ENCODE results near the gene NPHP4.

NPHP4 gene

GRCh38 chr1:5845376-5845775 lies 146.8 kb downstream of the NPHP4 start:
- TF ChIP-seq, protein P1, sequence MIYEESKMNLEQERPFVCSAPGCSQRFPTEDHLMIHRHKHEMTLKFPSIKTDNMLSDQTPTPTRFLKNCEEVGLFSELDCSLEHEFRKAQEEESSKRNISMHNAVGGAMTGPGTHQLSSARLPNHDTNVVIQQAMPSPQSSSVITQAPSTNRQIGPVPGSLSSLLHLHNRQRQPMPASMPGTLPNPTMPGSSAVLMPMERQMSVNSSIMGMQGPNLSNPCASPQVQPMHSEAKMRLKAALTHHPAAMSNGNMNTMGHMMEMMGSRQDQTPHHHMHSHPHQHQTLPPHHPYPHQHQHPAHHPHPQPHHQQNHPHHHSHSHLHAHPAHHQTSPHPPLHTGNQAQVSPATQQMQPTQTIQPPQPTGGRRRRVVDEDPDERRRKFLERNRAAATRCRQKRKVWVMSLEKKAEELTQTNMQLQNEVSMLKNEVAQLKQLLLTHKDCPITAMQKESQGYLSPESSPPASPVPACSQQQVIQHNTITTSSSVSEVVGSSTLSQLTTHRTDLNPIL (CRISPR knock-in tag; IDR thresholded peaks at IDR 0.05; ENCODE audit: low read depth), result no peak
- no peak for TF ChIP-seq GLIS3 (CRISPR knock-in tag; IDR thresholded peaks at IDR 0.05)
- TF ChIP-seq TCF4 (CRISPR knock-in tag; IDR thresholded peaks at IDR 0.05; ENCODE audit: borderline replicate concordance), result no peak
- no peak for TF ChIP-seq CSDC2 (CRISPR knock-in tag; IDR thresholded peaks at IDR 0.05)
- no peak for TF ChIP-seq CSRNP3 (CRISPR knock-in tag; IDR thresholded peaks at IDR 0.05)
- no peak for TF ChIP-seq ZC3H10 (CRISPR knock-in tag; IDR thresholded peaks at IDR 0.05)
- no peak for TF ChIP-seq BACH2 (CRISPR knock-in tag; IDR thresholded peaks at IDR 0.05; ENCODE audit: borderline replicate concordance)
- no peak for TF ChIP-seq ZFP3 (CRISPR knock-in tag; IDR thresholded peaks at IDR 0.05)
- no peak for TF ChIP-seq OSR1 (CRISPR knock-in tag; IDR thresholded peaks at IDR 0.05)
- no peak for TF ChIP-seq ZNF8 (CRISPR knock-in tag; IDR thresholded peaks at IDR 0.05)
- no peak for TF ChIP-seq POU6F1 (CRISPR knock-in tag; IDR thresholded peaks at IDR 0.05; ENCODE audit: borderline replicate concordance, low read depth)
- TF ChIP-seq ISL1 (CRISPR knock-in tag; IDR thresholded peaks at IDR 0.05), result no peak
- TF ChIP-seq PPARA (CRISPR knock-in tag; IDR thresholded peaks at IDR 0.05; ENCODE audit: borderline replicate concordance), result no peak
- TF ChIP-seq TOX (CRISPR knock-in tag; IDR thresholded peaks at IDR 0.05; ENCODE audit: borderline replicate concordance), result no peak
- TF ChIP-seq, protein P2, sequence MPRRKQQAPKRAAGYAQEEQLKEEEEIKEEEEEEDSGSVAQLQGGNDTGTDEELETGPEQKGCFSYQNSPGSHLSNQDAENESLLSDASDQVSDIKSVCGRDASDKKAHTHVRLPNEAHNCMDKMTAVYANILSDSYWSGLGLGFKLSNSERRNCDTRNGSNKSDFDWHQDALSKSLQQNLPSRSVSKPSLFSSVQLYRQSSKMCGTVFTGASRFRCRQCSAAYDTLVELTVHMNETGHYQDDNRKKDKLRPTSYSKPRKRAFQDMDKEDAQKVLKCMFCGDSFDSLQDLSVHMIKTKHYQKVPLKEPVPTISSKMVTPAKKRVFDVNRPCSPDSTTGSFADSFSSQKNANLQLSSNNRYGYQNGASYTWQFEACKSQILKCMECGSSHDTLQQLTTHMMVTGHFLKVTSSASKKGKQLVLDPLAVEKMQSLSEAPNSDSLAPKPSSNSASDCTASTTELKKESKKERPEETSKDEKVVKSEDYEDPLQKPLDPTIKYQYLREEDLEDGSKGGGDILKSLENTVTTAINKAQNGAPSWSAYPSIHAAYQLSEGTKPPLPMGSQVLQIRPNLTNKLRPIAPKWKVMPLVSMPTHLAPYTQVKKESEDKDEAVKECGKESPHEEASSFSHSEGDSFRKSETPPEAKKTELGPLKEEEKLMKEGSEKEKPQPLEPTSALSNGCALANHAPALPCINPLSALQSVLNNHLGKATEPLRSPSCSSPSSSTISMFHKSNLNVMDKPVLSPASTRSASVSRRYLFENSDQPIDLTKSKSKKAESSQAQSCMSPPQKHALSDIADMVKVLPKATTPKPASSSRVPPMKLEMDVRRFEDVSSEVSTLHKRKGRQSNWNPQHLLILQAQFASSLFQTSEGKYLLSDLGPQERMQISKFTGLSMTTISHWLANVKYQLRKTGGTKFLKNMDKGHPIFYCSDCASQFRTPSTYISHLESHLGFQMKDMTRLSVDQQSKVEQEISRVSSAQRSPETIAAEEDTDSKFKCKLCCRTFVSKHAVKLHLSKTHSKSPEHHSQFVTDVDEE (CRISPR knock-in tag; IDR thresholded peaks at IDR 0.05), result no peak
- TF ChIP-seq ZNF70 (CRISPR knock-in tag; IDR thresholded peaks at IDR 0.05), result no peak
- no peak for TF ChIP-seq SNAI2 (CRISPR knock-in tag; IDR thresholded peaks at IDR 0.05)
- TF ChIP-seq ESRRG (CRISPR knock-in tag; IDR thresholded peaks at IDR 0.05), result no peak
- TF ChIP-seq RARB (CRISPR knock-in tag; IDR thresholded peaks at IDR 0.05), result no peak
- TF ChIP-seq ZNF565 (CRISPR knock-in tag; conservative IDR thresholded peaks at IDR 0.05; ENCODE audit: low read depth), result no peak
- no peak for ATAC-seq

DNA sequence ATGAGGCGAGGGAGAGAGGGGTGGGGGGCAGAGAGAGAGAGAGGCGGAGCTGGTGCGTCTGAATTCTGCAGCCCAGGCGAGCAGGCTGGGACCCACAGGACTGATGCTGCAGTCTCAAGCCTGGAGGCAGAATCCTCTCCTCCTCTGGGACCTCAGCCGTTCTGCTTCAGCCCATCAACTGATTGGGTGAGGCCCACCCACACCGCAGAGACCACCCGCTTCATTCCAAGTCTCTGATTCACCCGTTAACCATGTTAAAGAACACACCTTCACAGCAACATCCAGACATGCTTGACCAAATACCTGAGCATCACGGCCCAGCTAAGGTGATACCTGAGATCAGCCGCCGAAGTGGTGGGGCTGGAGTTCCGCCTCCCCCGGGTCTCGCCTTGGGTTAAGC lies 147.8 kb downstream of the NPHP4 start:
- ATAC-seq, result no peak

More for the DNA sequence above, 147.8 kb downstream of the NPHP4 start:
- TF ChIP-seq, protein P1 (CRISPR knock-in tag; IDR thresholded peaks at IDR 0.05; ENCODE audit: low read depth), result no peak
- TF ChIP-seq GLIS3 (CRISPR knock-in tag; IDR thresholded peaks at IDR 0.05) (no peak), TOX (CRISPR knock-in tag; IDR thresholded peaks at IDR 0.05; ENCODE audit: borderline replicate concordance) (no peak), OSR1 (CRISPR knock-in tag; IDR thresholded peaks at IDR 0.05) (no peak), POU6F1 (CRISPR knock-in tag; IDR thresholded peaks at IDR 0.05; ENCODE audit: borderline replicate concordance, low read depth) (no peak), ZFP30 (CRISPR knock-in tag; IDR thresholded peaks at IDR 0.05) (no peak)
